NCI-H2029 treated with DMSO at 0.1 percent for 48 hours (cell line): Measurements from ENCODE around the gene TENM4.

Source experiments
- DNase-seq: peaks from one replicate; lab custom pipeline; 2025; lab: John Stamatoyannopoulos, UW

The TENM4 gene

GRCh38 chr11:79119491-79120284, 321.1 kb downstream of the TENM4 start:
- peak; percentile 82 for DNase-seq

- no peak for DNase-seq
These were observed 323.3 kb downstream of the TENM4 start for GRCh38 chr11:79117488-79117887.

- DNase-seq: no peak
These were observed 324.2 kb downstream of the TENM4 start for GRCh38 chr11:79116600-79116999.

- DNase-seq: no peak
These were observed 327.7 kb downstream of the TENM4 start for GRCh38 chr11:79113054-79113690.

GRCh38 chr11:79110796-79111195, 330.0 kb downstream of the TENM4 start:
- no peak for DNase-seq

- no peak for DNase-seq
These were observed 330.5 kb downstream of the TENM4 start for GRCh38 chr11:79110321-79110720.

- DNase-seq: no peak
These were observed 332.0 kb downstream of the TENM4 start for GRCh38 chr11:79108851-79109250.

- no peak for DNase-seq
These were observed 338.0 kb downstream of the TENM4 start for GRCh38 chr11:79102840-79103239.

- peak; percentile 30 for DNase-seq
These were observed 339.2 kb downstream of the TENM4 start for GRCh38 chr11:79101656-79102055.

- no peak for DNase-seq
These were observed 340.5 kb downstream of the TENM4 start for GRCh38 chr11:79100093-79100910.

GRCh38 chr11:79098146-79098545, 342.7 kb downstream of the TENM4 start:
- DNase-seq: no peak

- DNase-seq: no peak
These were observed 343.5 kb downstream of the TENM4 start for GRCh38 chr11:79097246-79097875.

GRCh38 chr11:79095424-79095823, 345.4 kb downstream of the TENM4 start:
- no peak for DNase-seq

GRCh38 chr11:79094616-79095015, 346.2 kb downstream of the TENM4 start:
- DNase-seq: no peak

- DNase-seq: no peak
These were observed 348.0 kb downstream of the TENM4 start for GRCh38 chr11:79092791-79093353.

- no peak for DNase-seq
These were observed 350.6 kb downstream of the TENM4 start for GRCh38 chr11:79090191-79090705.

GRCh38 chr11:79089601-79090000, 351.2 kb downstream of the TENM4 start:
- no peak for DNase-seq

GRCh38 chr11:79088967-79089366, 351.9 kb downstream of the TENM4 start:
- DNase-seq: no peak

GRCh38 chr11:79087961-79088318, 352.9 kb downstream of the TENM4 start:
- DNase-seq: no peak

GRCh38 chr11:79087238-79087960, 353.4 kb downstream of the TENM4 start:
- no peak for DNase-seq

- DNase-seq: no peak
These were observed 354.8 kb downstream of the TENM4 start for GRCh38 chr11:79086056-79086455.
